HepG2 (cell line): Measurements from ENCODE around the gene SLC25A45. TPM values are rescaled to one million over a fixed set of nuclear protein-coding genes. Genes with fewer than 3 reads are reported as not detected.
A peak's percentile ranks its signal among the peaks of the same experiment; 100 is the strongest.

Experiments used
- ARID4A ChIP-seq: sonication (generic); formaldehyde crosslinking; IDR thresholded peaks from 2 replicates; pipeline ENCODE4 v1.5.0; 2020; ENCODE audit warnings: mild to moderate bottlenecking, missing genetic modification reagents, borderline replicate concordance
- CHD2 ChIP-seq: IDR thresholded peaks from 2 replicates; pipeline ENCODE4 v1.6.1; 2011; ENCODE audit warnings: low read depth, low read length, improper control_type of control experiment
- GABPB1 ChIP-seq: IDR thresholded peaks from 2 replicates; pipeline ENCODE4 v1.6.1; 2016; ENCODE audit warnings: mild to moderate bottlenecking, missing genetic modification reagents, moderate library complexity, missing compliant biosample characterization
- GATAD2A ChIP-seq: IDR thresholded peaks from 2 replicates; pipeline ENCODE4 v1.6.1; 2016
- HNF4A ChIP-seq: sonication (generic); formaldehyde crosslinking; IDR thresholded peaks from 2 replicates; pipeline ENCODE4 v1.4.0; 2020; ENCODE audit warnings: missing genetic modification reagents
- MBD4 ChIP-seq: IDR thresholded peaks from 2 replicates; pipeline ENCODE4 v1.6.1; 2012; ENCODE audit warnings: low read length, inconsistent platforms, borderline replicate concordance
- PITX1 ChIP-seq: sonication (generic); formaldehyde crosslinking; IDR thresholded peaks from 2 replicates; pipeline ENCODE4 v1.5.1; 2020; ENCODE audit warnings: mild to moderate bottlenecking, missing genetic modification reagents
- POLR2A ChIP-seq, 2 experiments: IDR thresholded peaks; 2 replicates each; pipeline ENCODE4 v1.6.1; 2011; ENCODE audit warnings: low read depth in 2 of 2, low read length in 2 of 2, mild to moderate bottlenecking in 1 of 2, moderate library complexity in 1 of 2; ENCODE audit not compliant: insufficient read depth in 1 of 2
- POLR2AphosphoS5 ChIP-seq: IDR thresholded peaks from 2 replicates; pipeline ENCODE4 v1.6.1; 2012; ENCODE audit warnings: low read depth, low read length
- SAFB2 ChIP-seq: sonication (generic); formaldehyde crosslinking; IDR thresholded peaks from 2 replicates; pipeline ENCODE4 v1.5.1; 2020; ENCODE audit warnings: missing genetic modification reagents, low read depth, mild to moderate bottlenecking, borderline replicate concordance
- SOX6 ChIP-seq, 2 experiments: fragments of 450-650 bp in 1 of 2; sonication (generic) in 1 of 2; formaldehyde crosslinking in 1 of 2; IDR thresholded peaks; 2 replicates each; pipeline versions ENCODE4 v1.4.0 to v1.6.1; 2017 to 2020; ENCODE audit warnings: antibody characterized with exemption in 1 of 2, mild to moderate bottlenecking in 1 of 2, missing genetic modification reagents in 1 of 2
- SRSF1 ChIP-seq: fragments of 200-400 bp; formaldehyde crosslinking; optimal IDR thresholded peaks from 2 replicates; pipeline ENCODE3; 2017; ENCODE audit warnings: mild to moderate bottlenecking, low read depth, low read length, moderate library complexity
- ZBTB42 ChIP-seq: sonication (generic); formaldehyde crosslinking; IDR thresholded peaks from 2 replicates; pipeline ENCODE4 v1.5.0; 2020; ENCODE audit warnings: mild to moderate bottlenecking, missing genetic modification reagents
- ZC3H4 ChIP-seq: sonication (generic); formaldehyde crosslinking; IDR thresholded peaks from 2 replicates; pipeline ENCODE4 v1.4.0; 2020; ENCODE audit warnings: missing genetic modification reagents, borderline replicate concordance
- ZNF317 ChIP-seq: sonication (generic); formaldehyde crosslinking; IDR thresholded peaks from 2 replicates; pipeline ENCODE4 v1.5.0; 2020; ENCODE audit warnings: mild to moderate bottlenecking, missing genetic modification reagents
- ZNF530 ChIP-seq: sonication (generic); formaldehyde crosslinking; IDR thresholded peaks from 2 replicates; pipeline ENCODE4 v1.5.0; 2020; ENCODE audit warnings: low read depth, mild to moderate bottlenecking, missing genetic modification reagents
- ZNF605 ChIP-seq: sonication (generic); formaldehyde crosslinking; IDR thresholded peaks from 2 replicates; pipeline ENCODE4 v1.8.0; 2022; ENCODE audit warnings: mild to moderate bottlenecking, missing genetic modification reagents
- ZNF749 ChIP-seq: sonication (generic); formaldehyde crosslinking; IDR thresholded peaks from 2 replicates; pipeline ENCODE4 v1.8.0; 2022; ENCODE audit warnings: mild to moderate bottlenecking, missing genetic modification reagents, moderate library complexity, borderline replicate concordance
- ZNF768 ChIP-seq: sonication (generic); formaldehyde crosslinking; IDR thresholded peaks from 2 replicates; pipeline ENCODE4 v1.4.0; 2020; ENCODE audit warnings: missing genetic modification reagents
- ZNF878 ChIP-seq: sonication (generic); formaldehyde crosslinking; IDR thresholded peaks from 2 replicates; pipeline ENCODE4 v1.8.1; 2023; ENCODE audit warnings: mild to moderate bottlenecking, missing genetic modification reagents, moderate library complexity
- ZSCAN21 ChIP-seq: sonication (generic); formaldehyde crosslinking; IDR thresholded peaks from 2 replicates; pipeline ENCODE4 v1.8.0; 2022; ENCODE audit warnings: mild to moderate bottlenecking, missing genetic modification reagents, moderate library complexity, borderline replicate concordance
- polyA plus RNA-seq, 8 experiments: library from polyadenylated mRNA; depleted of rRNA in 3 of 8; stranded (reverse) in 7 of 8; unstranded in 1 of 8; fragments of >200 nt; fragmentation: Illumina TruSeq in 4 of 8; extraction: Trizol in 4 of 8; gene quantifications; 2 replicates each; pipeline versions ENCODE4 v1.2.1 to v1.2.3, GENCODE V29; 2011 to 2016; ENCODE audit warnings: low read depth in 4 of 8, missing spikeins in 1 of 8, mixed read lengths in 1 of 8; ENCODE audit not compliant: insufficient read depth in 1 of 8
- total RNA-seq, 5 experiments: library from RNA; depleted of rRNA; stranded (reverse); fragments of >200 nt; fragmentation: Illumina TruSeq; extraction: Trizol; gene quantifications; 2 replicates each; pipeline ENCODE4 v1.2.3, GENCODE V29; 2016; ENCODE audit warnings: low read depth in 1 of 5
- TF ChIP-seq, protein P1 (sequence below): sonication (generic); formaldehyde crosslinking; IDR thresholded peaks from 2 replicates; pipeline ENCODE4 v1.8.1; 2023; ENCODE audit warnings: mild to moderate bottlenecking, inconsistent platforms, moderate library complexity, missing genetic modification reagents, borderline replicate concordance
- TF ChIP-seq, protein P2 (sequence below): sonication (generic); formaldehyde crosslinking; IDR thresholded peaks from 2 replicates; pipeline ENCODE4 v1.4.0; 2020; ENCODE audit warnings: missing genetic modification reagents

Gene SLC25A45
- total and polyA plus RNA-seq, 2 of the 13 experiments (the other 11 are each of a cell fraction or from before 2014, with no cell fraction given): 1.2 to 3.4 TPM

DNA sequence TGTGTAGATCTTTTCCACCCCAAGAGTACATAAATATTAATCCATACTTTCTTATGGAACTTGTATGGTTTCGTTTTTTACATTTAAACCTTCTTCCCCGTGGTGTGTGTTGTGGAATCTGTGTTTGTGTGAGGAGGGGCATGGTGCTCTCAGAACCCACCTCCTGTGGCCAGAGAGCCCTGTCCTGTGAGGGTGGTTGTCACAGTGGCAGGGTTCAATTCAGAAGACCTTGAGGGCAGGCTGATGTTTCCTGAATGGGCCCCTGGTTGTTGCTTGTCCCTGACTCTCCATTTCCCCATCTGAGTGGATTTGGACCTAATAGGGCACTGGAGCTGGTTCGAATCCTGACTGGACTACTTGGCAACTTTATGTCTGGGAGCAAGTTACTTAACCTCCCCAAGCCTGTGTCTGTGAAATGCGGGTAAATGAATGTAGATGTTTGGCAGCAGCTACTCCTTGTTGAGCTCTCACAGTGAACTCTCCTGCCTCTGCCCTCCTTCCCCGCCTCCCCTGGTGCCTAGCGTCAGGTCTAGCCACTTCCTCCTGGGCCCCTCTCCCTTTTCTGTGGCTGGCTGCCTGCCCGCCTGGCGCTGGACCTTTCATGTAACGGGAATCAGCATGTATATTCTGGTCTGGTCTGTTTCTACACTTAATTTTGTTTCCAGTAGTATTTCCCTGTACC lies 47.4 kb upstream of the SLC25A45 start (continued):
- peak; percentile 49; the same call in 1 of the 2 replicates for TF ChIP-seq ZC3H4
- no peak for TF ChIP-seq ZBTB42 (CRISPR knock-in tag)
- TF ChIP-seq, protein P1, sequence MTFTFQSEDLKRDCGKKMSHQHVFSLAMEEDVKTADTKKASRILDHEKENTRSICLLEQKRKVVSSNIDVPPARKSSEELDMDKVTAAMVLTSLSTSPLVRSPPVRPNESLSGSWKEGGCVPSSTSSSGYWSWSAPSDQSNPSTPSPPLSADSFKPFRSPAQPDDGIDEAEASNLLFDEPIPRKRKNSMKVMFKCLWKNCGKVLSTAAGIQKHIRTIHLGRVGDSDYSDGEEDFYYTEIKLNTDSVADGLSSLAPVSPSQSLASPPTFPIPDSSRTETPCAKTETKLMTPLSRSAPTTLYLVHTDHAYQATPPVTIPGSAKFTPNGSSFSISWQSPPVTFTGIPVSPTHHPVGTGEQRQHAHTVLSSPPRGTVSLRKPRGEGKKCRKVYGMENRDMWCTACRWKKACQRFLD (CRISPR knock-in tag): no peak
- TF ChIP-seq, protein P2, sequence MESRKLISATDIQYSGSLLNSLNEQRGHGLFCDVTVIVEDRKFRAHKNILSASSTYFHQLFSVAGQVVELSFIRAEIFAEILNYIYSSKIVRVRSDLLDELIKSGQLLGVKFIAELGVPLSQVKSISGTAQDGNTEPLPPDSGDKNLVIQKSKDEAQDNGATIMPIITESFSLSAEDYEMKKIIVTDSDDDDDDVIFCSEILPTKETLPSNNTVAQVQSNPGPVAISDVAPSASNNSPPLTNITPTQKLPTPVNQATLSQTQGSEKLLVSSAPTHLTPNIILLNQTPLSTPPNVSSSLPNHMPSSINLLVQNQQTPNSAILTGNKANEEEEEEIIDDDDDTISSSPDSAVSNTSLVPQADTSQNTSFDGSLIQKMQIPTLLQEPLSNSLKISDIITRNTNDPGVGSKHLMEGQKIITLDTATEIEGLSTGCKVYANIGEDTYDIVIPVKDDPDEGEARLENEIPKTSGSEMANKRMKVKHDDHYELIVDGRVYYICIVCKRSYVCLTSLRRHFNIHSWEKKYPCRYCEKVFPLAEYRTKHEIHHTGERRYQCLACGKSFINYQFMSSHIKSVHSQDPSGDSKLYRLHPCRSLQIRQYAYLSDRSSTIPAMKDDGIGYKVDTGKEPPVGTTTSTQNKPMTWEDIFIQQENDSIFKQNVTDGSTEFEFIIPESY (CRISPR knock-in tag): peak; percentile 47; the same call in 1 of the 2 replicates
- TF ChIP-seq ZNF605 (CRISPR knock-in tag): peak; percentile 21; the same call in 1 of the 2 replicates
- TF ChIP-seq POLR2AphosphoS5: peak; percentile 2
- TF ChIP-seq ARID4A (CRISPR knock-in tag): 0 out of 2 replicates have a peak, but pooled peaks have one; percentile 14
- no peak for TF ChIP-seq ZNF530 (CRISPR knock-in tag)
- TF ChIP-seq GATAD2A (CRISPR knock-in tag): 0 out of 2 replicates have a peak, but pooled peaks have one; percentile 7
- TF ChIP-seq SRSF1: peak; percentile 39
- TF ChIP-seq HNF4A: no peak
- 0 out of 2 replicates have a peak, but pooled peaks have one; percentile 32 for TF ChIP-seq ZNF749
- 0 out of 2 replicates have a peak, but pooled peaks have one; percentile 48 for TF ChIP-seq ZNF878 (CRISPR knock-in tag)
- 0 out of 2 replicates have a peak, but pooled peaks have one; percentile 16 for TF ChIP-seq ZNF768 (CRISPR knock-in tag)
- peak; percentile 40; the same call in 1 of the 2 replicates for TF ChIP-seq ZNF317 (CRISPR knock-in tag)
- TF ChIP-seq PITX1 (CRISPR knock-in tag): 0 out of 2 replicates have a peak, but pooled peaks have one; percentile 9
- 0 out of 2 replicates have a peak, but pooled peaks have one; percentile 25 for TF ChIP-seq GABPB1 (CRISPR knock-in tag)
- no peak for TF ChIP-seq SOX6 (IDR thresholded peaks at IDR 0.05)
- 0 out of 2 replicates have a peak, but pooled peaks have one; percentile 45 for TF ChIP-seq SOX6 (CRISPR knock-in tag; IDR thresholded peaks at IDR 0.05)
- peak; percentile 37; the same call in 1 of the 2 replicates for TF ChIP-seq SAFB2 (CRISPR knock-in tag)
- TF ChIP-seq MBD4: peak; percentile 36; the same call in 1 of the 2 replicates
- peak; percentile 67 for TF ChIP-seq ZSCAN21 (CRISPR knock-in tag)
- TF ChIP-seq CHD2: peak; percentile 41; the same call in 1 of the 2 replicates
- peak; percentile 57 to 93 for TF ChIP-seq POLR2A (IDR thresholded peaks at IDR 0.05; ENCODE audit: insufficient read depth in 1 of 2, low read depth in 2 of 2, low read length in 2 of 2)
